Measurements from ENCODE around the gene ZNF638. TPM values are rescaled to one million over a fixed set of nuclear protein-coding genes. Genes with fewer than 3 reads are reported as not detected.
"Not testable (repeated sequence)": the region's sequence is repeated elsewhere in the genome, so short reads cannot be mapped to it uniquely, and the experiment has no call there.

The ZNF638 gene
- polyA plus RNA-seq, 4 donors, result 51.1 to 130 (median 80.4) TPM

- Histone ChIP-seq H3K36me3 (ENCODE audit: control insufficient read depth in 3 of 3, insufficient read depth in 2 of 3, low read depth in 1 of 3, low read length in 3 of 3) (peaks cover 0 to 11% (median 2%) of the 10 kb centered on the region in 3 donors), H3K27ac (ENCODE audit: low read depth in 1 of 3, low read length in 2 of 3) (no peak overlapping the region), H3K27me3 (ENCODE audit: control insufficient read depth in 3 of 3, insufficient read depth in 3 of 3, low read length in 3 of 3) (no peaks in the 10 kb centered on the region), H3K4me3 (ENCODE audit: low read depth in 1 of 3, low read length in 3 of 3) (no peak overlapping the region), H3K4me1 (ENCODE audit: control insufficient read depth in 3 of 3, insufficient read depth in 2 of 3, low read depth in 1 of 3, low read length in 2 of 3) (peaks cover 0 to 4% (median 0%) of the 10 kb centered on the region in 3 donors), H3K9me3 (ENCODE audit: control insufficient read depth in 2 of 2, insufficient read depth in 1 of 2, low read depth in 1 of 2, low read length in 1 of 2) (no peaks in the 10 kb centered on the region)
- 53 to 85% (median 74%) methylated on average over 1 of the region's 1 CpG for WGBS, 3 donors
- DNase-seq, result no peak
- no peak for FAIRE-seq
Observed at GRCh38 chr2:71419976-71420375, 88.4 kb downstream of the ZNF638 start.

DNA sequence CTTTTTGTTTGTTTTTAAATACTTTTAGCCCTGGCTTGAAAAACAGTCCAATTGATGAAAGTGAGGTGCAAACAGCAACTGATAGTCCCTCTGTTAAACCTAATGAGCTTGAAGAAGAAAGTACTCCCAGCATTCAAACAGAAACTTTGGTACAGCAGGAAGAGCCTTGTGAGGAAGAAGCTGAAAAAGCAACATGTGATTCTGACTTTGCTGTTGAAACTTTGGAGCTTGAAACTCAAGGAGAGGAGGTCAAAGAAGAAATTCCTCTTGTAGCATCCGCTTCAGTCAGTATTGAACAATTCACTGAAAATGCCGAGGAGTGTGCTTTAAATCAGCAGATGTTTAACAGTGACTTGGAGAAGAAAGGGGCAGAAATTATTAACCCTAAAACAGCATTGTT lies 91.2 kb downstream of the ZNF638 start:
- H3K4me3 ChIP-seq (ENCODE audit: low read depth in 1 of 3, low read length in 3 of 3), result no peak overlapping the region
- H3K9me3 ChIP-seq (ENCODE audit: control insufficient read depth in 2 of 2, insufficient read depth in 1 of 2, low read depth in 1 of 2, low read length in 1 of 2), result no peaks in the 10 kb centered on the region
- 76 to 93% (median 90%) methylated on average over 2 of the region's 2 CpGs for WGBS, 3 donors
- DNase-seq (no peak), FAIRE-seq (no peak)
- H3K4me1 ChIP-seq (ENCODE audit: control insufficient read depth in 3 of 3, insufficient read depth in 2 of 3, low read depth in 1 of 3, low read length in 2 of 3), result peaks cover 0 to 1% (median 0%) of the 10 kb centered on the region in 3 donors
- H3K27ac ChIP-seq (ENCODE audit: low read depth in 1 of 3, low read length in 2 of 3), result no peak overlapping the region
- no peaks in the 10 kb centered on the region for H3K27me3 ChIP-seq (ENCODE audit: control insufficient read depth in 3 of 3, insufficient read depth in 3 of 3, low read length in 3 of 3)
- peaks cover 3 to 19% (median 4%) of the 10 kb centered on the region in 3 donors for H3K36me3 ChIP-seq (ENCODE audit: control insufficient read depth in 3 of 3, insufficient read depth in 2 of 3, low read depth in 1 of 3, low read length in 3 of 3)

- Histone ChIP-seq H3K27ac (ENCODE audit: low read depth in 1 of 3, low read length in 2 of 3) (no peak overlapping the region), H3K36me3 (ENCODE audit: control insufficient read depth in 3 of 3, insufficient read depth in 2 of 3, low read depth in 1 of 3, low read length in 3 of 3) (peaks cover 3 to 20% (median 6%) of the 10 kb centered on the region in 3 donors), H3K4me3 (ENCODE audit: low read depth in 1 of 3, low read length in 3 of 3) (no peak overlapping the region), H3K4me1 (ENCODE audit: control insufficient read depth in 3 of 3, insufficient read depth in 2 of 3, low read depth in 1 of 3, low read length in 2 of 3) (no peaks in the 10 kb centered on the region), H3K9me3 (ENCODE audit: control insufficient read depth in 2 of 2, insufficient read depth in 1 of 2, low read depth in 1 of 2, low read length in 1 of 2) (no peaks in the 10 kb centered on the region), H3K27me3 (ENCODE audit: control insufficient read depth in 3 of 3, insufficient read depth in 3 of 3, low read length in 3 of 3) (no peaks in the 10 kb centered on the region)
- no peak for DNase-seq
- 81 to 96% (median 95%) methylated on average over 3 of the region's 3 CpGs for WGBS, 3 donors
- FAIRE-seq, result no peak
Observed at GRCh38 chr2:71423817-71424420, 92.3 kb downstream of the ZNF638 start.

DNA sequence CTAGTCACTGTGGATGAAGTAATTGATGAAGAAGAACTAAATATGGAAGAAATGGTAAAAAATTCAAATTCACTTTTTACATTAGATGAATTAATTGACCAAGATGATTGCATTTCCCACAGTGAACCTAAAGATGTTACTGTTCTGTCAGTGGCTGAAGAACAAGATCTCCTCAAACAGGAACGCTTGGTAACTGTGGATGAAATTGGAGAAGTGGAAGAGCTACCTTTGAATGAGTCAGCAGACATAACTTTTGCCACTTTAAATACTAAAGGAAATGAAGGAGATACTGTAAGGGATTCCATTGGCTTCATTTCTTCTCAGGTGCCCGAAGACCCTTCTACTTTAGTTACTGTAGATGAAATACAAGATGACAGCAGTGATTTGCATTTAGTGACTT lies 95.1 kb downstream of the ZNF638 start:
- H3K9me3 ChIP-seq (ENCODE audit: control insufficient read depth in 2 of 2, insufficient read depth in 1 of 2, low read depth in 1 of 2, low read length in 1 of 2), result no peaks in the 10 kb centered on the region
- DNase-seq, result no peak
- no peaks in the 10 kb centered on the region for H3K4me1 ChIP-seq (ENCODE audit: control insufficient read depth in 3 of 3, insufficient read depth in 2 of 3, low read depth in 1 of 3, low read length in 2 of 3)
- no peak overlapping the region for H3K4me3 ChIP-seq (ENCODE audit: low read depth in 1 of 3, low read length in 3 of 3)
- FAIRE-seq, result no peak
- 91 to 100% (median 98%) methylated on average over 2 of the region's 2 CpGs for WGBS, 3 donors
- peaks cover 7 to 24% (median 11%) of the 10 kb centered on the region in 3 donors for H3K36me3 ChIP-seq (ENCODE audit: control insufficient read depth in 3 of 3, insufficient read depth in 2 of 3, low read depth in 1 of 3, low read length in 3 of 3)
- H3K27me3 ChIP-seq (ENCODE audit: control insufficient read depth in 3 of 3, insufficient read depth in 3 of 3, low read length in 3 of 3), result no peaks in the 10 kb centered on the region
- H3K27ac ChIP-seq (ENCODE audit: low read depth in 1 of 3, low read length in 2 of 3), result no peak overlapping the region

- H3K27me3 ChIP-seq (ENCODE audit: control insufficient read depth in 3 of 3, insufficient read depth in 3 of 3, low read length in 3 of 3), result no peaks in the 10 kb centered on the region
- DNase-seq (peak in 1 of 2 donors; percentile 28), FAIRE-seq (no peak)
- no peaks in the 10 kb centered on the region for H3K9me3 ChIP-seq (ENCODE audit: control insufficient read depth in 2 of 2, insufficient read depth in 1 of 2, low read depth in 1 of 2, low read length in 1 of 2)
- 49 to 79% (median 63%) methylated on average over 3 of the region's 3 CpGs for WGBS, 3 donors
- H3K36me3 ChIP-seq (ENCODE audit: control insufficient read depth in 3 of 3, insufficient read depth in 2 of 3, low read depth in 1 of 3, low read length in 3 of 3), result peaks cover 7 to 24% (median 17%) of the 10 kb centered on the region in 3 donors
- no peaks in the 10 kb centered on the region for H3K4me1 ChIP-seq (ENCODE audit: control insufficient read depth in 3 of 3, insufficient read depth in 2 of 3, low read depth in 1 of 3, low read length in 2 of 3)
- no peak overlapping the region for H3K4me3 ChIP-seq (ENCODE audit: low read depth in 1 of 3, low read length in 3 of 3)
- H3K27ac ChIP-seq (ENCODE audit: low read depth in 1 of 3, low read length in 2 of 3), result no peak overlapping the region
Observed at GRCh38 chr2:71428472-71429383, 97.1 kb downstream of the ZNF638 start.

DNA sequence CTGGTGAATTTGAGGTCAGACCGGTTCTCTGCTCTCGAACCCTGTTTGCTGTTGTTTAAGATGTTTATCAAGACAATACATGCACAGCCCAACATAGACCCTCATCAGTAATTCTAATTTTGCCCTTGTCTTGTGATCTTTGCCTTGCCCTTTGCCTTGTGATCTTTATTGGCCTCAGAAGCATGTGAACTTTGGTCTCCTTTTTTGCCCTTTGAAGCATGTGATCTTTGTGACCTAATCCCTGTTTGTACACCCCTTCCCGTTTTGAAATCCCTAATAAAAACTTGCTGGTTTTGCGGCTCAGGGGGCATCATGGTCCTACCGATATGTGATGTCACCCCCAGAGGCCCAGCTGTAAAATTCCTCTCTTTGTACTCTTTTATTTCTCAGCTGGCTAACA lies 113.6 kb downstream of the ZNF638 start:
- not testable (repeated sequence) for H3K9me3 ChIP-seq (ENCODE audit: control insufficient read depth in 2 of 2, insufficient read depth in 1 of 2, low read depth in 1 of 2, low read length in 1 of 2); H3K4me3 ChIP-seq (ENCODE audit: low read depth in 1 of 3, low read length in 3 of 3); H3K4me1 ChIP-seq (ENCODE audit: control insufficient read depth in 3 of 3, insufficient read depth in 2 of 3, low read depth in 1 of 3, low read length in 2 of 3); H3K27ac ChIP-seq (ENCODE audit: low read depth in 1 of 3, low read length in 2 of 3); H3K36me3 ChIP-seq (ENCODE audit: control insufficient read depth in 3 of 3, insufficient read depth in 2 of 3, low read depth in 1 of 3, low read length in 3 of 3); FAIRE-seq; H3K27me3 ChIP-seq (ENCODE audit: control insufficient read depth in 3 of 3, insufficient read depth in 3 of 3, low read length in 3 of 3)
- DNase-seq, result peak in 1 of 2 donors; percentile 13
- WGBS, 3 donors, result 74 to 78% (median 75%) methylated on average over 5 of the region's 5 CpGs

DNA sequence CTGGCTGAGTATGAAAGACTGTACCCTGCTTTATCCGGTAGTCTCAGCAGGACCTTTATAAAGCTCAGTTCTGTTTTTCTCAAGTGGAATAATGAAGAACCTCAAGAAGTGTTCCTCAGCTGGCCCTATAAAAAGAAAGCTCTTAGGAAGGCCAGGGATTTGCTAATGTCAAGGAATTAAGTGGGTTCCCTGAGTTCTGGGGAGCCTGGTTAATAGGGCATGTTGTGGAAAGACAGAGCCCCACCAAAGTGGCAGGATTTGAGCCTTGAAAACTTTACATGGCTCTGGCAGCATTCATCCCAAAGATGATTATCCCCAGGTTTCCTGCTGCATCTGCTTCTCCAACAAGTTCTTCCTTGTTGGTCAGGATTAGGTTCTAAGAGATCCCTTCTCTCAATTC lies 114.9 kb downstream of the ZNF638 start:
- DNase-seq, result no peak
- Histone ChIP-seq H3K4me3 (ENCODE audit: low read depth in 1 of 3, low read length in 3 of 3) (no peak overlapping the region), H3K27ac (ENCODE audit: low read depth in 1 of 3, low read length in 2 of 3) (no peak overlapping the region), H3K27me3 (ENCODE audit: control insufficient read depth in 3 of 3, insufficient read depth in 3 of 3, low read length in 3 of 3) (peaks cover 0 to 5% (median 0%) of the 10 kb centered on the region in 3 donors), H3K4me1 (ENCODE audit: control insufficient read depth in 3 of 3, insufficient read depth in 2 of 3, low read depth in 1 of 3, low read length in 2 of 3) (no peaks in the 10 kb centered on the region), H3K36me3 (ENCODE audit: control insufficient read depth in 3 of 3, insufficient read depth in 2 of 3, low read depth in 1 of 3, low read length in 3 of 3) (peaks cover 0 to 2% (median 0%) of the 10 kb centered on the region in 3 donors), H3K9me3 (ENCODE audit: control insufficient read depth in 2 of 2, insufficient read depth in 1 of 2, low read depth in 1 of 2, low read length in 1 of 2) (no peaks in the 10 kb centered on the region)
- FAIRE-seq, result no peak
- 92 to 93% (median 92%) methylated on average over 1 of the region's 1 CpG for WGBS, 3 donors

GRCh38 chr2:71449343-71449742 lies 117.8 kb downstream of the ZNF638 start:
- no peak overlapping the region for H3K4me3 ChIP-seq (ENCODE audit: low read depth in 1 of 3, low read length in 3 of 3)
- peaks cover 0 to 3% (median 0%) of the 10 kb centered on the region in 3 donors for H3K4me1 ChIP-seq (ENCODE audit: control insufficient read depth in 3 of 3, insufficient read depth in 2 of 3, low read depth in 1 of 3, low read length in 2 of 3)
- FAIRE-seq, result no peak
- H3K27me3 ChIP-seq (ENCODE audit: control insufficient read depth in 3 of 3, insufficient read depth in 3 of 3, low read length in 3 of 3), result peaks cover 3 to 30% (median 6%) of the 10 kb centered on the region in 3 donors
- H3K9me3 ChIP-seq (ENCODE audit: control insufficient read depth in 2 of 2, insufficient read depth in 1 of 2, low read depth in 1 of 2, low read length in 1 of 2), result no peaks in the 10 kb centered on the region
- no peak overlapping the region for H3K27ac ChIP-seq (ENCODE audit: low read depth in 1 of 3, low read length in 2 of 3)
- 54 to 75% (median 64%) methylated on average over 3 of the region's 3 CpGs for WGBS, 3 donors
- H3K36me3 ChIP-seq (ENCODE audit: control insufficient read depth in 3 of 3, insufficient read depth in 2 of 3, low read depth in 1 of 3, low read length in 3 of 3), result no peaks in the 10 kb centered on the region
- DNase-seq, result peak in 1 of 2 donors; percentile 7

Measured in small intestine (tissue), 7 donors.